ENCODE data around the gene STAT6.
"Not testable (repeated sequence)": the region's sequence is repeated elsewhere in the genome, so short reads cannot be mapped to it uniquely, and the experiment has no call there.

STAT6 gene

DNA sequence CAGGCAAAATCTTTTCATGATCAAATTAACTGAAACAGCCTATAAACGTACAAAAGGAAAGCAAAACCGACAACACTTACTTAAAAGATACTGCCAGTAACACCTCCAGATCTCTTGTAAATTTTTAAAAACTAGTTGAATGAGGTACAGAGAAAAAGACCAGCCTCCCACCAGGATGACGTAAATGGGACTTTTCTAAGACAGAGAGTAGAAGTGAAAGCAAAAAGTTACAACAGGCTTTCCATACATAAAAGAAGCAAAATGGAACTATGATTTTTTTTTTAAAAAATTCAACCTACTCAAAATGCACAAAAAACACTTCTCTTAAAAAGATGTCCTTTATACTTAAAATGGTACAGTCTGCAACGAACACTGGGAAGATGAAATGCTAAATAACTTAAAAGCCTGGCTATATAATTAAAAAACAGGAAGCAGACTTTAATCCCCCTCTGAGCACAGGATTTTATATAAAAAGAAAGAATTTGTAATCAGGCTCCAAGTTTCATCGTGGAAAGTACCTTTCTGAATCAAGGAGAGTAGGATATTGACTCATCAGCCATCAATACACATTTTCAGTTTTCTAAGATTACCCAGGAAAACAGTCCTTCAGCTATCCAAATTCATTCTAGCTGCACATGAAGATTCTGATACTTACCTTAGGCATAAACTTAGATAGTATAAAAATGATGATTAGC lies 47.0 kb downstream of the STAT6 start:
- TF ChIP-seq, protein P1, sequence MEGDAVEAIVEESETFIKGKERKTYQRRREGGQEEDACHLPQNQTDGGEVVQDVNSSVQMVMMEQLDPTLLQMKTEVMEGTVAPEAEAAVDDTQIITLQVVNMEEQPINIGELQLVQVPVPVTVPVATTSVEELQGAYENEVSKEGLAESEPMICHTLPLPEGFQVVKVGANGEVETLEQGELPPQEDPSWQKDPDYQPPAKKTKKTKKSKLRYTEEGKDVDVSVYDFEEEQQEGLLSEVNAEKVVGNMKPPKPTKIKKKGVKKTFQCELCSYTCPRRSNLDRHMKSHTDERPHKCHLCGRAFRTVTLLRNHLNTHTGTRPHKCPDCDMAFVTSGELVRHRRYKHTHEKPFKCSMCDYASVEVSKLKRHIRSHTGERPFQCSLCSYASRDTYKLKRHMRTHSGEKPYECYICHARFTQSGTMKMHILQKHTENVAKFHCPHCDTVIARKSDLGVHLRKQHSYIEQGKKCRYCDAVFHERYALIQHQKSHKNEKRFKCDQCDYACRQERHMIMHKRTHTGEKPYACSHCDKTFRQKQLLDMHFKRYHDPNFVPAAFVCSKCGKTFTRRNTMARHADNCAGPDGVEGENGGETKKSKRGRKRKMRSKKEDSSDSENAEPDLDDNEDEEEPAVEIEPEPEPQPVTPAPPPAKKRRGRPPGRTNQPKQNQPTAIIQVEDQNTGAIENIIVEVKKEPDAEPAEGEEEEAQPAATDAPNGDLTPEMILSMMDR (IDR thresholded peaks at IDR 0.05; ENCODE audit: insufficient read depth, missing control alignments): no peak
- DNase-seq (ENCODE audit: insufficient read length, low spot score) (no peak), FAIRE-seq (no peak)

DNA sequence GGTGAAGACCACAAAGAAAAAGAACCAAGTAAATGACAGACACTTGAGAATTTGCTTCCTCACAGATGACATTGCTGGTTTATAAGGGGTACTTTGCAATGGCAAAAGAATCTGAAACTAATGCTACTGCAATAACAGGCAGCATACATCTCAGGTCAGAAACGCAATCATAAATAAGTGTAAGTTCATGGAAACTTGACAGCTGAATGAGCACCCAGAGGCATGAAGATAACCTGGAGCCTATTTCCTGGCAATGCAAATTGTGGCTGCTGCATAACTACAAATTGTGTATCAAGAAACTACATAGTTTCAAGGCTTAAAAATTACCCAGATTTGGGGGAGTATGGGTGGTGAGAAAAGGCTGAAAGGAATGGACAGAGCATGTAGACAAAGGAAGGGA lies 52.7 kb downstream of the STAT6 start:
- TF ChIP-seq, protein P1 (IDR thresholded peaks at IDR 0.05; ENCODE audit: insufficient read depth, missing control alignments): no peak
- FAIRE-seq (no peak), DNase-seq (ENCODE audit: insufficient read length, low spot score) (no peak)

DNA sequence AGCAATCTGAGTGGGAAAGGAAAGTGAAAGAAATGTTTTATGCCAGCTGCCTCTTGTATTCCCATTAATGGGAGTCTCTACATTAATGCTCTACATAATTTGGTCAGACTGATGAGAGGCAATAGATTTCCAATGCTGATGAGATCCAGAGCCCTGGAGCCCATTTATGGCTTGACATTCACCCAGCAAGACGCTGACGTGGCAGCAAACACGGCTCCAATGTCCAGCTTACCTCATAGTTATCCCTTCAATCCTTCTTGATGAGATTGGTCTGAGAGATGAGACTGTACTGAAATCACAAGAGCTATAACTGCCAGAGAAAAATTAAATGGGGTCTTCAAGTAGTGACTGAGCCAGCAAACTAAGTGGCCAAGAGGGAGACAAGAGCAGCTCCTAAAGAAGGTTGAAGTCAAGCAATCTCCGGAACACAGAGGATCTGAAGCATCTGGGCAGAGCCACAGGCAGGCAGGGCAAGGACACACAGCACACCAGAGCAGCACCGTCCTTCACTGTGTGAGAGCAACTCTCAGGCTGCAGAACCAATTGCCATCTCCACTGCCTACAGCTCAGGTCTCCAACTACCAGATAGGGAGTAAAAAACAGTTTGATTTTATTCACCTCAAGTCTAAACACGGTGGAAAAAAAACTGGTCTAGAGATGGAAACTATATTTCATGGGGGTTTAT lies 54.0 kb downstream of the STAT6 start:
- FAIRE-seq: no peak
- TF ChIP-seq, protein P1 (IDR thresholded peaks at IDR 0.05; ENCODE audit: insufficient read depth, missing control alignments): no peak
- no peak for DNase-seq (ENCODE audit: insufficient read length, low spot score)

DNA sequence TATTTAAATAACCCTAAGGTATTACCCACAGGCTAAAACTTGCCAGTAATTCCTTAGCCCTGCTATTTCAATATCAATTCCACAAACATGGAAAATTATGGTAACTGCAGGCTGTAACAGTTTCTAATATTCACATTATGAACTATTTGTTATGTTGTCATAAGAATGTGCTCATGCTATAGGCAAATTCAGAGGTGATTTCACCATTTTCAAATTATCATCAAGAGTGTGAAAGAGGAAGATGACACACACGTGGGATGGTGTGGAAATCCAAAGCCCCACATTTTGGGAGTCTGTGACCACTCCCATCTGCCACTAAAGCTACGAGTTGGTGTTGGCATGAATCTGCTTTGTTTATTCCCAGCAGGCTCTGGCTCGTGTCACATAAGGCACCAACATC lies 55.3 kb downstream of the STAT6 start:
- no peak for FAIRE-seq
- no peak for DNase-seq (ENCODE audit: insufficient read length, low spot score)
- TF ChIP-seq, protein P1 (IDR thresholded peaks at IDR 0.05; ENCODE audit: insufficient read depth, missing control alignments): no peak

DNA sequence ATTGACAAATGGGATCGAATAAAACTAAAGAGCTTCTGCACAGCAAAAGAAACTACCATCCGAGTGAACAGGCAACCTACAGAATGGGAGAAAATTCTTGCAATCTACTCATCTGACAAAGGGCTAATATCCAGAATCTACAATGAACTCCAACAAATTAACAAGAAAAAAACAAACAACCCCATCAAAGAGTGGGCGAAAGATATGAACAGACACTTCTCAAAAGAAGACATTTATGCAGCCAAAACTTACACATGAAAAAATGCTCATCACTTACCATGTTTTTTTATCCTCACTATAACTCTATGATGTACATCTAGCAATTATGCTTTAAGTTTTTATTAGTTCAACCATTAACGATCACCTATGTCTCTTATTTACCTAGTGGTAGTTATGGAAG lies 57.3 kb downstream of the STAT6 start:
- FAIRE-seq; DNase-seq (ENCODE audit: insufficient read length, low spot score): not testable (repeated sequence)

DNA sequence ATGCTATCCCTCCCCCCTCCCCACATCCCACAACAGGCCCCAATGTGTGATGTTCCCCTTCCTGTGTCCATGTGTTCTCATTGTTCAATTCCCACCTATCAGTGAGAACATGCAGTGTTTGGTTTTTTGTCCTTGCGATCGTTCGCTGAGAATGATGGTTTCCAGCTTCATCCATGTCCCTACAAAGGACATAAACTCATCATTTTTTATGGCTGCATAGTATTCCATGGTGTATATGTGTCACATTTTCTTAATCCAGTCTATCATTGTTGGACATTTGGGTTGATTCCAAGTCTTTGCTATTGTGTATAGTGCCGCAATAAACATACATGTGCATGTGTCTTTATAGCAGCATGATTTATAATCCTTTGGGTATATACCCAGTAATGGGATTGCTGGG lies 58.0 kb downstream of the STAT6 start:
- not testable (repeated sequence) for FAIRE-seq; DNase-seq (ENCODE audit: insufficient read length, low spot score)

DNA sequence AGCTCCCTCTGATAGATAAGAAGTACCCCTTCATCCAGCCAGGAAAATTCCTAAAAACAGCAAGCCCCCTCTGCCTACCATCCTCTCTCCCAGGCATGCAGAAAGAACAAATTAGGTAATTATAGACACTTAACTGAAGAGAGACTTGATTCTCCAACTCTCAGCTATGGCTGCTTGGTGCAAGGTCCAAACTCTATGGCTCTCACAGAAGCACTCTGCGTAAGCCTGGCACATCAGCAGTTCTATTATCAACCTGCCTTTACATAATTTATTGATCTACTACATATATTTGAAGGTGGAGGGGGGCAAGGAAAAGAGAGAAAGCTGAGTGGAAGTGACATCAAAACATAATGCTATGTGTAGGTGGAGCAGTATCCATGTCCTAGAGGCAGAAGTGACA lies 60.2 kb downstream of the STAT6 start:
- TF ChIP-seq, protein P1 (IDR thresholded peaks at IDR 0.05; ENCODE audit: insufficient read depth, missing control alignments): no peak
- DNase-seq (ENCODE audit: insufficient read length, low spot score) (no peak), FAIRE-seq (no peak)

DNA sequence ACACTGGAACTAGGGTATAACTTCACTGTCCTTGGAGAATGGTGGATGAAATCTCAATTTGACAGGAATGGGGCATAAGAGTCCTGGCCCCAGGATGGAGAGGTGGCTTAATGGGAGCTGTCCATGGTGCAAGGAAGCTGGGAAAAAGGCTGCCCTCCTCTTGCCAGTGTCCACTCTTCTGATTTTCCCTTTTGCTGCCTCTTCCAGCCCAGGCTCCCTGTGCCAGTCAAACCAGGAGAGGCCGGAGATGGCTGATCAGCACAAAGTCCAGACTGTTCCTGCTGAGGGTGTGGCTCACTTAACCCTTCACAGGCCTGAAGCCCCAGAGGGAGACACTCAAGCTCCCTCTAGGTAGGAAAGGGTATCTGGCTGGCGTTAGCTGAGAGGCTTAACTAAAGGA lies 61.3 kb downstream of the STAT6 start, which contains the start of gene MYO1A:
Gene MYO1A, minus strand, starts transcription at position 240 of the 400 bp plus-strand sequence. CDS start 1,806 bp downstream, outside the sequence.
- DNase-seq (ENCODE audit: insufficient read length, low spot score): no peak
- TF ChIP-seq, protein P1 (IDR thresholded peaks at IDR 0.05; ENCODE audit: insufficient read depth, missing control alignments): no peak
- no peak for FAIRE-seq

Measured in D721Med (cell line).